B cell (primary cell): ENCODE measurements around the gene CACYBP. TPM values are rescaled to one million over a fixed set of nuclear protein-coding genes. Genes with fewer than 3 reads are reported as not detected.

Source experiments
- ATAC-seq: fragments of 200-7000 bp; cut with Tn5 transposase; one replicate; pipeline ENCODE4 v1.10.0; 2021; ENCODE audit warnings: low read depth, mild to moderate bottlenecking, moderate number of reproducible peaks, moderate library complexity
- CTCF ChIA-PET: fragments of 350-600 bp; sonication (Branson Sonifier 250); formaldehyde crosslinking; loops from one replicate; lab custom pipeline; 2021; ENCODE audit warnings: antibody characterized with exemption, inconsistent platforms; lab: Charles Lee
- POLR2A ChIA-PET: fragments of 350-600 bp; sonication (Branson Sonifier 250); formaldehyde crosslinking; loops from one replicate; lab custom pipeline; 2021; ENCODE audit warnings: antibody characterized with exemption; lab: Charles Lee
- DNase-seq: peaks from one replicate; pipeline ENCODE4 v3.0.0; 2013
- H2AFZ ChIP-seq: 2 replicates; pipeline ENCODE4 v1.6.1; 2012; ENCODE audit warnings: mild to moderate bottlenecking, low read depth, low read length; ENCODE audit not compliant: insufficient read depth, poor library complexity, severe bottlenecking
- H3K27ac ChIP-seq, 2 donors: 1 replicate in 1 of 2; 2 replicates in 1 of 2; pipeline ENCODE4 v1.5.1; 2012 to 2013; ENCODE audit warnings: low read length in 2 of 2, mild to moderate bottlenecking in 2 of 2, moderate library complexity in 1 of 2
- H3K27me3 ChIP-seq, 4 experiments: fragments of 200-600 bp in 1 of 4; sonication (generic) in 1 of 4; replicated peaks in 1 of 4; 1 replicate in 2 of 4; 2 replicates in 2 of 4; pipeline versions ENCODE4 v1.6.1 to v1.7.0; 2013 to 2016; ENCODE audit warnings: low read length in 3 of 4, mild to moderate bottlenecking in 2 of 4, mixed read lengths in 1 of 4, moderate library complexity in 1 of 4; ENCODE audit not compliant: insufficient read depth in 4 of 4, control insufficient read depth in 3 of 4; ENCODE audit errors: control extremely low read depth in 1 of 4
- H3K36me3 ChIP-seq, 2 experiments: replicated peaks in 1 of 2; 1 replicate in 1 of 2; 2 replicates in 1 of 2; pipeline versions ENCODE4 v1.6.1 to v1.7.1; 2013; ENCODE audit warnings: low read length in 1 of 2; ENCODE audit not compliant: insufficient read depth in 2 of 2, control insufficient read depth in 1 of 2; ENCODE audit errors: control extremely low read depth in 1 of 2, extremely low read depth in 1 of 2
- H3K4me1 ChIP-seq, 2 donors: fragments of 200-600 bp in 1 of 2; sonication (generic) in 1 of 2; 1 replicate in 1 of 2; 2 replicates in 1 of 2; pipeline versions ENCODE4 v1.5.1 to v1.6.1; 2013 to 2017; ENCODE audit warnings: low read length in 2 of 2; ENCODE audit not compliant: control insufficient read depth in 2 of 2, insufficient read depth in 2 of 2
- H3K4me2 ChIP-seq: replicated peaks from 2 replicates; pipeline ENCODE3; 2012; ENCODE audit warnings: mild to moderate bottlenecking, low read depth, low read length; ENCODE audit not compliant: poor library complexity, severe bottlenecking
- H3K4me3 ChIP-seq, 5 experiments: fragments of 200-600 bp in 1 of 5; sonication (generic) in 1 of 5; 1 replicate in 3 of 5; 2 replicates in 2 of 5; pipeline versions ENCODE4 v1.5.1 to v1.7.0; 2011 to 2016; ENCODE audit warnings: low read length in 4 of 5, mild to moderate bottlenecking in 4 of 5, low read depth in 2 of 5, control low read depth in 1 of 5, moderate library complexity in 1 of 5; ENCODE audit not compliant: insufficient read depth in 1 of 5; ENCODE audit errors: control extremely low read depth in 1 of 5, extremely low read depth in 1 of 5
- H3K79me2 ChIP-seq: fragments of 200-600 bp; sonication (generic); one replicate; pipeline ENCODE4 v1.6.0; 2016; ENCODE audit warnings: low read length; ENCODE audit not compliant: control insufficient read depth, insufficient read depth
- H3K9ac ChIP-seq: fragments of 200-600 bp; sonication (generic); 2 replicates; pipeline ENCODE4 v1.6.1; 2017; ENCODE audit warnings: mild to moderate bottlenecking, low read length, moderate library complexity
- H3K9me3 ChIP-seq, 3 donors: one replicate each; pipeline versions ENCODE4 v1.6.1 to v1.7.1; 2013; ENCODE audit warnings: low read length in 2 of 3; ENCODE audit not compliant: control insufficient read depth in 2 of 3, insufficient read depth in 1 of 3; ENCODE audit errors: control extremely low read depth in 1 of 3
- H4K20me1 ChIP-seq: 2 replicates; pipeline ENCODE4 v1.6.0; 2012; ENCODE audit warnings: mild to moderate bottlenecking, low read length; ENCODE audit not compliant: insufficient read depth, control insufficient read depth, poor library complexity, severe bottlenecking
- H3K27ac Mint-ChIP-seq: one replicate; pipeline ENCODE4 v1.8.0; 2021; ENCODE audit warnings: mixed read lengths
- H3K27me3 Mint-ChIP-seq: one replicate; pipeline ENCODE4 v1.8.0; 2021; ENCODE audit warnings: mixed read lengths
- H3K4me1 Mint-ChIP-seq: one replicate; pipeline ENCODE4 v1.8.0; 2021; ENCODE audit warnings: mixed read lengths
- H3K4me3 Mint-ChIP-seq: one replicate; pipeline ENCODE4 v1.8.0; 2021; ENCODE audit warnings: mixed read lengths
- H3K9me3 Mint-ChIP-seq: one replicate; pipeline ENCODE4 v1.8.0; 2022; ENCODE audit warnings: mixed read lengths; ENCODE audit not compliant: insufficient read depth
- EZH2 ChIP-seq: IDR thresholded peaks from 2 replicates; pipeline ENCODE4 v1.6.1; 2012; ENCODE audit warnings: borderline replicate concordance, low read depth, mild to moderate bottlenecking, moderate library complexity, low read length; ENCODE audit not compliant: insufficient read depth, poor library complexity, severe bottlenecking
- whole genome bisulfite sequencing: methylation state at CpG from one replicate; pipeline ENCODE4 v1.1.5; 2013; ENCODE audit warnings: missing lambda C conversion rate; ENCODE audit not compliant: insufficient coverage; 5-methylcytosine and 5-hydroxymethylcytosine counted together
- intact Hi-C: fragments of 100-400 bp; cut with micrococcal nuclease; formaldehyde crosslinking; loops from one replicate; pipeline ENCODE4 v1.10.0; 2022
- polyA plus RNA-seq: library from polyadenylated mRNA; depleted of rRNA; stranded (reverse); fragments of >200 nt; gene quantifications from 2 replicates; pipeline ENCODE4 v1.2.3, GENCODE V29; 2012
- total RNA-seq, 2 donors: library from RNA; stranded (reverse); fragments of 120-200 nt in 1 of 2; gene quantifications; 1 replicate in 1 of 2; 2 replicates in 1 of 2; pipeline versions ENCODE4 v1.2.3 to v1.2.4, GENCODE V29; 2013 to 2022
- TF ChIP-seq, protein P1 (sequence below): fragments of 200-600 bp; IDR thresholded peaks from one replicate; pipeline ENCODE4 v1.8.0; 2022; ENCODE audit warnings: antibody characterized with exemption, mild to moderate bottlenecking

CACYBP gene
- total and polyA plus RNA-seq, 2 donors (not counting 1 experiment from before 2014, with no cell fraction given): 16.2 to 71.1 TPM

- Histone ChIP-seq H2AFZ (no peak overlapping the region), H3K9ac (no peak overlapping the region), H3K4me1 (no peaks in the 10 kb centered on the region), H3K9me3 (no peaks in the 10 kb centered on the region), H3K36me3 (no peaks in the 10 kb centered on the region), H3K27me3 (peaks cover 0 to 10% (median 4%) of the 10 kb centered on the region in 4 experiments), H3K4me3 (no peak overlapping the region), H3K4me2 (no peak overlapping the region), H4K20me1 (no peaks in the 10 kb centered on the region), H3K79me2 (no peaks in the 10 kb centered on the region), H3K27ac (no peak overlapping the region)
- Mint-ChIP-seq H3K27ac (no peak overlapping the region), H3K9me3 (no peaks in the 10 kb centered on the region), H3K27me3 (peaks cover 39% of the 10 kb centered on the region), H3K4me3 (no peak overlapping the region), H3K4me1 (no peaks in the 10 kb centered on the region)
- WGBS: 95% methylated on average over 13 of the region's 19 CpGs
- ATAC-seq: no peak
- TF ChIP-seq EZH2: no peak
- TF ChIP-seq, protein P1, sequence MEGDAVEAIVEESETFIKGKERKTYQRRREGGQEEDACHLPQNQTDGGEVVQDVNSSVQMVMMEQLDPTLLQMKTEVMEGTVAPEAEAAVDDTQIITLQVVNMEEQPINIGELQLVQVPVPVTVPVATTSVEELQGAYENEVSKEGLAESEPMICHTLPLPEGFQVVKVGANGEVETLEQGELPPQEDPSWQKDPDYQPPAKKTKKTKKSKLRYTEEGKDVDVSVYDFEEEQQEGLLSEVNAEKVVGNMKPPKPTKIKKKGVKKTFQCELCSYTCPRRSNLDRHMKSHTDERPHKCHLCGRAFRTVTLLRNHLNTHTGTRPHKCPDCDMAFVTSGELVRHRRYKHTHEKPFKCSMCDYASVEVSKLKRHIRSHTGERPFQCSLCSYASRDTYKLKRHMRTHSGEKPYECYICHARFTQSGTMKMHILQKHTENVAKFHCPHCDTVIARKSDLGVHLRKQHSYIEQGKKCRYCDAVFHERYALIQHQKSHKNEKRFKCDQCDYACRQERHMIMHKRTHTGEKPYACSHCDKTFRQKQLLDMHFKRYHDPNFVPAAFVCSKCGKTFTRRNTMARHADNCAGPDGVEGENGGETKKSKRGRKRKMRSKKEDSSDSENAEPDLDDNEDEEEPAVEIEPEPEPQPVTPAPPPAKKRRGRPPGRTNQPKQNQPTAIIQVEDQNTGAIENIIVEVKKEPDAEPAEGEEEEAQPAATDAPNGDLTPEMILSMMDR: no peak
- ChIA-PET CTCF (no interaction called here), POLR2A (no interaction called here)
- intact Hi-C loops: no loop called here
- DNase-seq: no peak
These were observed 45.4 kb downstream of the CACYBP start for GRCh38 chr1:175045097-175045496.

GRCh38 chr1:175045519-175045918 is 45.8 kb downstream of the CACYBP start:
- H3K27ac ChIP-seq: no peak overlapping the region
- H3K27me3 ChIP-seq: peaks cover 0 to 10% (median 4%) of the 10 kb centered on the region in 4 experiments
- H3K36me3 ChIP-seq: no peaks in the 10 kb centered on the region
- H3K9ac ChIP-seq: no peak overlapping the region
- H4K20me1 ChIP-seq: no peaks in the 10 kb centered on the region
- Mint-ChIP-seq H3K27me3 (peaks cover 39% of the 10 kb centered on the region), H3K9me3 (no peaks in the 10 kb centered on the region), H3K27ac (no peak overlapping the region), H3K4me1 (no peaks in the 10 kb centered on the region), H3K4me3 (no peak overlapping the region)
- H3K9me3 ChIP-seq: no peaks in the 10 kb centered on the region
- ChIA-PET CTCF (no interaction called here), POLR2A (no interaction called here)
- H2AFZ ChIP-seq: no peak overlapping the region
- 97% methylated on average over 19 of the region's 32 CpGs for WGBS
- H3K79me2 ChIP-seq: no peaks in the 10 kb centered on the region
- DNase-seq (no peak), ATAC-seq (no peak)
- intact Hi-C loops: no loop called here
- no peak overlapping the region for H3K4me2 ChIP-seq
- TF ChIP-seq, protein P1: no peak
- no peak for TF ChIP-seq EZH2
- no peak overlapping the region for H3K4me3 ChIP-seq
- H3K4me1 ChIP-seq: no peaks in the 10 kb centered on the region
